GM19328 (cell line): ENCODE measurements around the gene HMGCR.

Experiments
- ATAC-seq: cut with Tn5 transposase; IDR thresholded peaks from one replicate; pipeline ENCODE4 v1.9.1; 2021; ENCODE audit warnings: mild to moderate bottlenecking, moderate library complexity; ENCODE audit not compliant: unreplicated experiment

HMGCR gene

DNA sequence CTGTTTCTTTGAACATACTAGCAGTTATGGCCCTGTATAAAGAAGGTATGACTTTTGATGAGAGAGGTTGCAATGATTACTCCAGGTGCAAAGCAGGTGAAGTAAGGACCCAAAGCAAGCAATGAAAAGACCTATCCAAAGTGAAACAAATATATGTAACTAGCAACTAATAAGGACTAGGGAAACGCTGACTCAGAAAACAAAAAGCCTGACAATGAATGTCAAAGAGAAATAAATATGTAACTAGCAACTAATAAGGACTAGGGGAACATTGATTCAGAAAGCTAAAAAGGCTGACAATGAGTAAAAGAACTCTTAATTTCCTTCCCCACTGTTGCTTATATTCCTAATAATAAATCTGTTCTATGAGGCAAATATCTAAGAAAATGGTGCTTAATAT is 43.1 kb downstream of the HMGCR start:
- no peak for ATAC-seq

GRCh38 chr5:75381456-75381855 is 44.4 kb downstream of the HMGCR start:
- no peak for ATAC-seq

DNA sequence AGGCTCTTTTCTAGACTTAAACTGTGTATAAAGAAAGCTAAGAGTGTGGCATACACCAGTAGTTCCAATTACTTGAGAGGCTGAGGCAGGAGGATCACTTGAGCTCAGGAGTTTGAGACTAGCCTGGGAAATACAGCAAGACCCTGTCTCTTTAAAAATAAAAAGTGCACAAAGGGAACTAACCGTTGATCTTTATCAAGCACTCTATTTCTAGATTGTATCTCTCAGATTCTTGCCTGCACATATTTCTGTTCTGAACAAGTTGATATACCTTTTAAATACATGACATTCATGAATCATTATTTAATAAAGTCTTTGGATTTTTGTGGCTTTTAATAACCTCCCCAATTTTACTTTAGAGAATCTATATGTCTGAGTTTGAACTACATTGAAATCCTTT is 47.2 kb downstream of the HMGCR start:
- ATAC-seq, result no peak

DNA sequence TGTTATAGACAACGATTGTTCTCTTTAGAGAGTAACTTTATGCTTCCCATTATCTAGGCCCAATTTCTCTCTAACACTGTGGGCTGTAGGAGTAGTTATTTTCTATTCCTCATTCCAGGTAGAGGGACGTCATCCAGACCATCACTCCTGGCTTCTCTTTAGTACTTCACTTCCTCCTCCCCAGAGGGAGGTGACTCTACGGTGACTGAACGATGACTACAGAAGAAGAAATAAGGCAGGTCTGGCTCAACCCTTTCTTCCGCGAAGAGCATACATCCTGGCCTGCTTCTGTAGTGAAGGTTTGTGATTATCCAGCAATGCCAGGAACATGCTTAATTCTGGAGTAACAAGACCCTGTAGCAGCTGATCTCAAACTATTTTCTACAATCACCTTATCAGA is 50.8 kb downstream of the HMGCR start:
- no peak for ATAC-seq

GRCh38 chr5:75389430-75389829 is 52.4 kb downstream of the HMGCR start:
- no peak for ATAC-seq

DNA sequence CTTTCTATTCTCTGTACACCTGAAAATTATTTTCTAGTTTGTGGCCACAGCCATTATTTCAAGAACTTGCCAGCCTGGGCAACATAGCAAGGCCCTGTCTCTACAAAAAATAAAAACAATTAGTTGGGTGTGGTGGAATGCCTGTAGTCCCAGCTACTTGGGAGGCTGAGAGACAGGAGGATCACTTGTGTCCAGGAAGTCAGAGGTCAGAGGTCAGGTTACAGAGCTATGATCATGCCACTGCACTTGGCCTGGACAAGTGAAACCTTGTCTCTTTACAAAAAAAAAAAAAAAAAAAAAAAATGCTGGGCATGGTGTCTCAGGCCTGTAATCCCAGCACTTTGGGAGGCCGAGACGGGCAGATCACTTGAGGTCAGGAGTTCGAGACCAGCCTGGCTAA is 58.3 kb downstream of the HMGCR start:
- no peak for ATAC-seq

- ATAC-seq, result no peak
Observed at GRCh38 chr5:75405296-75405695, 68.3 kb downstream of the HMGCR start.
